ENCODE data around the gene PPP1R8. TPM values are rescaled to one million over a fixed set of nuclear protein-coding genes. Genes with fewer than 3 reads are reported as not detected.

Gene PPP1R8
- total and polyA plus RNA-seq, 2 of the 8 experiments (the other 6 are each of a cell fraction or from before 2014, with no cell fraction given) = 33.4 to 51.8 TPM

GRCh38 chr1:27873671-27874384 is 43.2 kb downstream of the PPP1R8 start:
- H3K4me3 ChIP-seq (ENCODE audit: extremely low read depth in 1 of 4, insufficient read depth in 2 of 4, low read depth in 3 of 4, low read length in 4 of 4) = peak overlapping the region in 2 of 4 experiments; percentile 90 to 91; a peak in 1 of 8 replicates
- H3K14ac ChIP-seq (ENCODE audit: insufficient read length) = no peak overlapping the region
- no peak overlapping the region for H4K5ac ChIP-seq (ENCODE audit: insufficient read length, low read depth, low read length)
- no peak overlapping the region; the same call in 1 of the 2 replicates for H2BK12ac ChIP-seq (ENCODE audit: low read depth, low read length)
- no peak overlapping the region for H2BK15ac ChIP-seq (ENCODE audit: low read length)
- H3K27me3 ChIP-seq (replicated peaks in 1 of 4; ENCODE audit: control insufficient read depth in 3 of 4, extremely low read depth in 1 of 4, insufficient read depth in 3 of 4, low read length in 3 of 4) = peaks cover 0 to 6% (median 2%) of the 10 kb centered on the region in 4 experiments; a peak in 4 of 7 replicates
- H3K18ac ChIP-seq (ENCODE audit: extremely low read depth, low read length) = no peak overlapping the region
- POLR2A ChIA-PET (ENCODE audit: partially characterized antibody) = interaction anchor here (2.0 kb wide), 1 partner anchor 10 kb away, joined by 10 read pairs; no protein-coding TSS in a partner anchor
- no peaks in the 10 kb centered on the region; a peak in 1 of 8 replicates for H3K36me3 ChIP-seq (ENCODE audit: control insufficient read depth in 2 of 4, insufficient read depth in 4 of 4, low read length in 3 of 4)
- no peaks in the 10 kb centered on the region for H3K79me2 ChIP-seq (ENCODE audit: control insufficient read depth in 1 of 2, insufficient read depth in 2 of 2, low read length in 2 of 2)
- WGBS, 2 experiments (ENCODE audit: extremely low coverage in 1 of 2, insufficient coverage in 1 of 2, insufficient read length in 1 of 2, insufficient replicate concordance in 2 of 2, low coverage in 1 of 2, low lambda C conversion rate in 2 of 2, missing lambda C conversion rate in 1 of 2) = 83% methylated on average over 16 of the region's 16 CpGs; no CpG with 5 or more reads in 1 of the 2 experiments
- no peak overlapping the region; the same call in 1 of the 2 replicates for H4K8ac ChIP-seq (ENCODE audit: extremely low read depth, insufficient read depth, low read length)
- H3K23ac ChIP-seq (ENCODE audit: insufficient read length) = no peak overlapping the region
- DNase-seq (ENCODE audit: low read depth in 1 of 2, low spot score in 2 of 2) = no peak
- H3K4ac ChIP-seq (replicated peaks; ENCODE audit: insufficient read length, low read depth, low read length) = no peak overlapping the region
- no peak for FAIRE-seq
- H3K9me3 ChIP-seq (ENCODE audit: insufficient read depth in 2 of 2, low read depth in 1 of 2, low read length in 1 of 2) = no peaks in the 10 kb centered on the region
- no peaks in the 10 kb centered on the region for H3K79me1 ChIP-seq (ENCODE audit: low read depth, low read length)
- no peak overlapping the region for H3K9ac ChIP-seq (replicated peaks in 1 of 4; ENCODE audit: extremely low read depth in 1 of 4, low read depth in 3 of 4, low read length in 3 of 4)
- H3K56ac ChIP-seq (replicated peaks; ENCODE audit: insufficient read length, low read depth, low read length) = no peak overlapping the region
- H4K91ac ChIP-seq (replicated peaks; ENCODE audit: insufficient read length, low read length) = no peak overlapping the region
- no peak overlapping the region for H2BK5ac ChIP-seq (ENCODE audit: low read depth, low read length)
- CTCF ChIA-PET (ENCODE audit: partially characterized antibody) = interaction anchor here (0.7 kb wide), 1 partner anchor 17 kb away, joined by 3 read pairs; no protein-coding TSS in a partner anchor
- H3K4me1 ChIP-seq (replicated peaks in 1 of 4; ENCODE audit: control insufficient read depth in 3 of 4, insufficient read depth in 4 of 4, low read length in 3 of 4) = peaks cover 0 to 11% (median 8%) of the 10 kb centered on the region in 4 experiments; a peak in 6 of 7 replicates
- H2AK5ac ChIP-seq (ENCODE audit: low read depth, low read length) = 0 out of 2 replicates have a peak overlapping the region, but pooled peaks have one; percentile 82
- no peak overlapping the region for H2BK120ac ChIP-seq (replicated peaks; ENCODE audit: low read depth, low read length)
- H4K20me1 ChIP-seq (replicated peaks in 1 of 2; ENCODE audit: control insufficient read depth in 1 of 2, insufficient read depth in 2 of 2, low read length in 2 of 2) = no peaks in the 10 kb centered on the region
- peak overlapping the region; percentile 90 to 94; a peak in 3 of 4 replicates for H3K4me2 ChIP-seq (ENCODE audit: insufficient read depth in 1 of 2, low read depth in 2 of 2, low read length in 2 of 2)
- H3K23me2 ChIP-seq (ENCODE audit: low read depth, low read length) = peaks cover 9% of the 10 kb centered on the region; the same call in 1 of the 2 replicates
- H2BK20ac ChIP-seq (ENCODE audit: low read length) = no peak overlapping the region
- H2AFZ ChIP-seq (ENCODE audit: low read length) = no peak overlapping the region
- H3K27ac ChIP-seq (ENCODE audit: low read depth, low read length) = no peak overlapping the region
- TF ChIP-seq E2F6 (IDR thresholded peaks at IDR 0.05) (no peak), EZH2 (IDR thresholded peaks at IDR 0.05; ENCODE audit: low read depth, low read length, severe bottlenecking) (no peak), CHD1 (IDR thresholded peaks at IDR 0.05; ENCODE audit: low read depth, low read length) (no peak), CBX5 (IDR thresholded peaks at IDR 0.05; ENCODE audit: low read depth, low read length) (no peak), SIN3A (conservative IDR thresholded peaks at IDR 0.05 in 1 of 2, IDR thresholded peaks at IDR 0.05 in 1 of 2; ENCODE audit: low read depth in 1 of 2, low read length in 2 of 2) (no peak), SUZ12 (IDR thresholded peaks at IDR 0.05; ENCODE audit: low read length) (no peak), RAD21 (IDR thresholded peaks at IDR 0.05 in 1 of 2, conservative IDR thresholded peaks at IDR 0.05 in 1 of 2; ENCODE audit: low read depth in 2 of 2, low read length in 2 of 2) (no peak), BCL11A (IDR thresholded peaks at IDR 0.05; ENCODE audit: low read depth in 2 of 2, low read length in 2 of 2) (no peak), PHF8 (conservative IDR thresholded peaks at IDR 0.05; ENCODE audit: low read depth, low read length) (no peak), HDAC2 (IDR thresholded peaks at IDR 0.05; ENCODE audit: borderline replicate concordance in 1 of 2, low read depth in 2 of 2, low read length in 2 of 2) (no peak)

Data from H1 (cell line).